GM21529 (cell line): ENCODE measurements around the gene HSPBAP1.
A peak's percentile ranks its signal among the peaks of the same experiment; 100 is the strongest.

Experiments used
- ATAC-seq: cut with Tn5 transposase; IDR thresholded peaks from one replicate; pipeline ENCODE4 v1.9.1; 2021; ENCODE audit not compliant: unreplicated experiment

HSPBAP1 gene

GRCh38 chr3:122691195-122691594 is 102.4 kb downstream of the HSPBAP1 start:
- ATAC-seq, result peak; percentile 80

GRCh38 chr3:122690096-122690495 is 103.5 kb downstream of the HSPBAP1 start:
- ATAC-seq, result no peak
